ENCODE results near the gene GPR55.

The GPR55 gene

DNA sequence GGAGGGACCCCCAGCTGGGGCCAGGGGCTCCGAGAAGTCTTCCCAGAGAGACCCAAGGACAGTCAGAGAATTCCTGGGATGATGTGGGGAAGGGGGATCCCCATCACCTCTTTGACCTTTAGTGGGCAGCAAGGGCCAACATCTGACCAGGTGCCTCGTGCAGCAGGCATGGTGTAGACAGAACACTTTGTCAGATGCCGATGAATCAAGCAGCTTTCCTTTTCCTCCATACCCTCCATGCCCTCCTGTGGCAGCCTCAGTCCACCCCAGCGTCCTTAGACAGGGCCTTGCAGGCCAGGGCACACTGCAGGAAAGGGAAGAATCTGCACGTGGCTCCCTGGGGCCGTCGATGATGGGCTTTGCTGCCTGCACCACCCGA, 26.3 kb downstream of the GPR55 start:
- no peak for DNase-seq

DNA sequence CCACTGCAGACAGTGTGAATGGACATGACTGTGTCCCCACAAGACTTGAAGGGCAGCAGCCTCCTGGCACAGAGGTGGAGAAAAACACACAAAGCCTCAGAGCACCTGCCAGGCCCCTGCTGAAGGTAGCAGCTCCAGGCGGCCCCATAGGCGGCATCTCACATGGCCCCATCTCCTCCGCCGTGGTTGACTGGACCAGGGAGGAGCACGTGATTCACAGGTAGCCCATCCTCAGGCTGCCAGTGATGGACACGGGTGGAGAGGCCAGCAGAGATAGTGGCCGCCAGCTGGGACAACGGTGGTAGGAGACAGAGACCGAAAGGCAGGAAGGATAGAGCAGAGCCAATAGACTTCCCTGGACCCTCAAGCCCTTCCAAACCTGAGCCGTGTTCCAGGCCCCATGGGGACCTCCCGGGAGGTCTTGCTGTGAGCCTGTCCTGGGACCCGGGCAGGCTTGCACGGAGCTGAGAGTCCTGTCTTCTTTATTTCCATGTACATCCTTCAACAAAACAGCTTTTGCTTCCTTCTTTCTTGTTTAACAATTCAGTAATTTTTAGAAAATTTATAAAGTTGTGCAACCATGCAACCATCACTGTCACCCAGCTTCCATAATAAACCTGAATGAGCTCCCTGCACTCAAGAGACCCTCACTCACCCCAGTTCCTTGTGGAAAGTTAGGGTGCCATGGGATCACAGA, 26.9 kb downstream of the GPR55 start:
- no peak for DNase-seq

DNA sequence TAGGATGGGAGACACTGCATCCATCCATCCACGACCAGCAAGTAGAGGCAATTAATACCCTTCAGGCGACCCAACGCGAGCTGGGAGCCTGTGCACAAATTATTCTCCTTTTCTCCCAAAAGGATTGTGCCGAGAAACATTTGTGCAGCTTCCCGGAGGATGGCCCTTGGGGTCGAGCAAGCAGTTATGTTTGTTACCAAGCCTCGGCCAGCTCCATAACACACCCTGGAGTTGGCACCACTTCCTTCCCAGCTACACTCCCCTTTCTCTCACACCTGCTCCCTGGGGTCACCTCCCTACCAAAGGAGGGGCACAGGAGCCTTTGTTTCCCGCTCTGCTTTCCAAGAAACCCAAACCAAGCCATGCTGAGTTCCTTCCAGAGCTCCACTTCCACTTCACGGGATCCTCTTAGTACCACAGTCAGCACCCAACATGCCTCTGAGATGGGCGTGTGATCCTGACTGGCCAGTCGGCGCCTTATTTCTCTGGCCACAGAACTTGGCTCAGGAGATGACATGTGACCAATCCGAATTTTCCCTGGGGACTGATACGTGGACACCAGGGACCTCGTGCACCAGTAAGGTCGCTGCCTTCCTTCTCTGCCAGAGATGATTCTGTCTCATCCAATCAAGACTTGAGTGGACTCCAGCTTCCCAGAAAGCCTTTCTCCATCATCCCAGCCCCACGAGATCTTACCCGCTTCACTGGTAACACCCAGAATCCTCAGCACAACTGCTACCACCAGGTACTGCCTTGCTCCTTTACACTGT, 28.5 kb downstream of the GPR55 start:
- no peak for DNase-seq

DNA sequence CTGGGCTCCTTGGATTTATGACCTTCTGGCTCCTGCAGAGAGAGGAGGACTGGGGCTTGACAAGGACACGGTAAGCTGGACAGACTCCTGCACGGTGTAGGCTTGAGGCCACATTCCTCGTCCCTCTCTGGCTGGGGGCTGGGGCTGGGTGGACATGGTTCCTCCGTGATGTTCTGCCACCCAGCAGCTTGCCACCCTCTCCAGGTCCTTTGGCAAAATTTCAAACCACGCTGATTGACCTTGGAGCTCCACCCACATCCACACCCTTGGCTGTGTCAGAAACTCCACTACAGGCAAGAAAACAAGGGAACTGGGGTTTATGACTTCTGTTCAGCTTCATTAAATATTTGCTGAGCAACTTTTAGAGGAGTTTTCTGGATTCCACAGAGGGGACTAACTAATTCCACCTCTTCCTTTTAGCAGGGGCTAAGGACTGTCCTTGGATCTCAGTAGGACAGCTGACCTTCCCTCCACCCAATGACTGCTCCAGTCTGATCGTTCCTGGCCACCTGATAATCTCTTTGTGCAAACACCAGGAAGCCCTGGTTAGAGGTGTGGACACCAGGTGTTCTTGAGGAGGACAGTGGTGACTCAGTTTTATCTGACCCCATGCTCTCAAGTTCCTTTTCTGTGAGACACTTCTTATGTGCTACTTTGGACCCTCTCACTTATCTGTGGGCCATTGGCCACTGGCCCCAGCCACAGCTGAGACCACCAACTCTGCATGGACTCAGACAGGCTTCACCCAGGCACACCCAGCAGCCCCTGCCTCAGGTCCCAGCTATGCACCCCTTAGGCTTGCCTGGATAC, 29.3 kb downstream of the GPR55 start:
- DNase-seq = no peak

DNA sequence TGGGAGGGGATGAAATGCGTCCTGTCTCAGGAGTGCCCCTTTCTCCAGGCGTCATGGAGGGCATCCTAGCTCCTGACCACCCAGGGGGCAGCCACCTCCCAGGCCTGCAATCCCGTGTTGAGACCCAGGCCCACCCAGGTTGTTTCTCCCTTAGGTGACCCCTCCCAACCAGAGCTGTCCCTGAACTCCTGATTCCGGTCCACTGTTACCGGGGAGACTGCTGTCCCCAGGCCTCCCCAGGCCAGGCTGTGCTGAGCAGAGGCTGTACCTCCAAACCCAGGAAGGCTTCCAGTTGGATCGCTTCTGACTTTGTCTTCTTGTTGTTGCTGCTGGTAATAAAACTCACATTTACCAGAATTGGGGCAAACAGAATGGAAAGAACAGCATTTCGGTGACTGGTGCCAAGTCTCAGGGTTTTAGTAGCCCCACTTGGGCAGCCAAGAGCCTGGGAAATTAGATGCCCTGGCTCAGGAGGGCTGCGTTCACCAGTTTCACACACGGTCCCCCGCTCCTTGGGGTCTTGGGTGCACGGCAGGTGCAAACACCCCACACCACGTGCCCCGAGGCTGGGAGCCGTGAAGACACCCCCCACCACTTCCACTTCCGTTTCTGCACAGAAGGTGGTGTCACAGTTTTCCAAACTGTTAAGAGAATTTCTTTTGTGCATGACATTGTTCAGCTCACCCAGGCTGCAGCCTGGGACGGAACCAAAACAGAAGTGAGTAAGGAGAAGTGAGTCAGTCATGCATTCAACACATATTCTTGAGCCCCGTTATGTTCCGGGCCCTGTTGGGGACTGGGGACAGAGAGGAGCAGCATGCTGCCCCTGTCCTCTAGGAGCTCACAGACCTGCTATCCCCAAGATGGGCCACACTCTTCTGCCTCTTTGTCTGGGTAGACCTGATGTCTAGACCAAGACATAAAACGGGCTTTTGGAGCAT, 30.9 kb downstream of the GPR55 start:
- DNase-seq = no peak

DNA sequence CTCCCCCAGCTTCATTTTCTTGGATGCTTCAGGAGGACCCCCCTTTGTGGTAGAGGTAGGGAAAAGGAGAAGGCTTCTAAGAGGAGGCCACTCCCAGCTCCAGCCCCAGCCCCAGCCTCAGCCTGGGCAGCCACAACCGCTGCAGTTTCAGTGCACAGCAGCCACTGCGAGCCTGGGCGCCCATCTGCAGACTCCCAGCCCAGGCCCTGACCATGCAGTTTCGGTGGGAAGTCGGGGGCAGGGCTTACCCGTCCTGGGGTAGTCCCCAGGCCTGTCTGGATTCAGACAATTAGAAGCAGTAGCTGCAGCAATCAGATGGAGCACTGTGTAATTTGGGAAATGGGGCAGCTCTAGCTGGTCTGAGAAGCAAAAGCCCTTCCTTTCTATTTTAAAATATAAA, 31.7 kb downstream of the GPR55 start:
- DNase-seq = no peak

DNA sequence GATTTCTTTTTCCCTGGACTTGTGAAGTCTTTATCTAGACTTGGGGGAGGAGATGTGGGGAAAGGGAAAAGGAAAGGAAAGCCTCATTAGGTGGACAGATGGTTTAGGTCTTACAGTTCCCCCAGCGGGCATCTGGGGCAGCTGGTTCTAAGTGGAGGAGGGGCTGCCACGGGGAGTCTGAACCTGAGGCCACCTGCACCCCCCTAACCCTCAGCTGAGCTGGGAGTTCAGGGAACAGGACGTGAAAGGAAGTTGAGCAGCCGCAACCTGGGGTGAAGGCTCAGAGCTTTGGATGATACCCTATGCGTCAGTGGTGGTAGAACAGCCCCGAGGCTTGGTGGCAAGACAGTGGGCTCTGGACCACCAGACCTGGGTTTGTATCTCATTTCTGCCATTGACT, 33.5 kb downstream of the GPR55 start:
- DNase-seq = no peak

DNA sequence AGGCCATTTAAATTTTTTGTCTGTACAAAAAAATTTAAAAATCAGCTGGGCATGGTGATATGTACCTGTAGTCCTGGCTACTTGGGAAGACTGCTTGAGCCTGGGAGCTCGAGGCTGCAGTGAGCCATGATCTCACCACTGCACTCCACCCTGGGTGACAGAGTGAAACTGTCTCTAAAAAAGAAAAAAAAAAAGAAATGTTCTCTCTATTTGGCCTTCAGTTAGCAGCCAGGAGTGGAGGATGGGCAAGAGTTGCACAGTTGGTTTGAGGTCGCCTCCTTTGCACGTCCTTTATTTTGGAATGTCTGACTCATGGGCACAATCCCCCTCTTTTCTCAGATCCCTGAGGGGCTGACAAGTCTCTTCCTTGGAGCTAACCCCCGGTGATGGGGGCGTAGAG, 34.0 kb downstream of the GPR55 start:
- no peak for DNase-seq

DNA sequence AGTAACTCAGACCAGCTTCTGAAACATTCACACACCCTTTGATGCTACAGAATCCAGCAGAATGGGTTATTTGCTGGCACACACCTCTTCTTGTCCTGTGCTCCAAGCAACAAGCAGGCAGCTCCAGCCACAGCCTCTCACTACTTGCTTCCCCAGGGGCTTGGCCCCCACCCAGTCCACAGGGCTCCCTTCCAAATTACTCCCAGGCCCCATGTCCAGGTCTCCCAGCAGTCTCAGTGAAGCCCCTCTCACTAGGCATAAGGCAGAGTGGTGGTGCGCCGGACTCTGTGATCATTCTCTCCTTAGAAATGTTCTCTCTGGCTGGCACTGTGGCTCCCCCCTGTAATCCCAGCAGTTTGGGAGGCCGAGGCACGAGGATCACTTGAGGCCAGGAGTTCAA, 34.4 kb downstream of the GPR55 start:
- no peak for DNase-seq

DNA sequence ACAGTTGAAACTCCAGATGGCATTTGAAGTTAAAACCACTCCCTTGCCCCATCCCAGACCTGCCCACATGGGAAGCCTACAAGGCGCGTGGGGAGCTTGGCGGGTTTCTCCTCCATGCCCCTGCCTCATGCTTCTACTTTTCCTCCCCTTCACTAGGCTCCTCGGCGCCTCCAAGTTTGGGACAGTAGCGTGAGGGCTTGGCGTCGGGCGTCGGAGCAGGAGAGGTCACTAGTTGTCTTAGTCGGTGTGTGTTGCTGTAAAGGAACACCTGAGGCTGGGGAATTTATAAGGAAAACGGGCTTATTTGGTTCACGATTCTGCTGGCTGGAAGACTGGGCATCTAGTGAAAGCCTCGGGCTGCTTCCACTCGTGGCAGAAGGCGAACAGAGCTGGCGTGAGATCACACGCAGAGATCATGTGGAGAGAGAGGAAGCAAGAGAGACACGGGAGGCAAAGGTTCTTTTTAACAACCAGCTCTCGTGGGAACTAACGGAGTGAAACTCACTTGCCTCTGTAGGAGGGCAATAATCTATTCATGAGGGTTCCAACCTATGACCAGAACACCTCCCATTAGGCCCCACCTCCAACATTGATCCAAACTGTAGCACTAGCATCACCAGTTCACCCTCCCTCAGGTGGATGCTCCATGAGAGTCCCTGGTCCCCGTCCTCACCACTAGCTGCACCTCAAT, 35.0 kb downstream of the GPR55 start:
- no peak for DNase-seq

DNA sequence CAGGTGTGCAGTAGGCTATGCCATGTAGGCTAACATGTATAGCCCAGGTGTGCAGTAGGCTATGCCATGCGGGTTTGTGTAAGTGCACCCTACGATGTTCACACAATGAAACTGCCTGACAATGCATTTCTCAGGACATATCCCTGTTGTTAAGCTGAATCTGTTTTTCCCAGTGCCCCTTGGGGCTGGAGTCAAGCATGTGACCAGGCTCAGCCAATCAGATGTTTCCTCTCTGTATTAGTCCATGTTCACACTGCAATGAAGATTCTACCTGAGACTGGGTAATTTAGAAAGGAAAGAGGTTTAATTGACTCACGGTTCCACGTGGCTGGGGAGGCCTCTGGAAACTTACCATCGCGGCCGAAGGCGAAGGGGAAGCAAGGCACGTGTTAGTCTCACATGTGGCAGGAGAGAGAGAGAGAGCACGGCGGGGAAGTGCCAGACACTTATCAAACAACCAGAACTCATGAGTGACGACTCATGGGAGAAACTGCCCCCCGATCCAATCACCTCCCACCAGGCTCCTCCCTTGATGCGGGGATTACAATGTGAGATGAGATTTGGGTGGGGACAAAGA, 36.1 kb downstream of the GPR55 start:
- no peak for DNase-seq

DNA sequence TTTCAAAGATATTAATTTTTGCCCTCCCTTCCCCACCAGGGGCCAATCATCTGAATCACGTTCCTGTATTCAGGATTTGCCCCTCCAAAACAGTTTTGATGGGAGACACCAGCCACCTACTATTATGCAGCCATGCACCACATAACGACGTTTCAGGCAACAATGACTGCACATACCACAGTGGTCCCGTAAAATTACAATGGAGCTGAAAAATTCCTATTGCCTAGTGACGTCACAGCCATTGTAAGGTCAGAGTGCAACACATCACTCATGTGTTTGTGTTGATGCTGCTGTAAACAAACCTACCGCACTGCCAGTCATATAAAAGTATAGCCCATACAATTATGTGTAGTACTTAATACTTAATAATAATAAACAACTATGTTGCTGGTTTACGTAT, 37.7 kb downstream of the GPR55 start:
- DNase-seq = no peak

DNA sequence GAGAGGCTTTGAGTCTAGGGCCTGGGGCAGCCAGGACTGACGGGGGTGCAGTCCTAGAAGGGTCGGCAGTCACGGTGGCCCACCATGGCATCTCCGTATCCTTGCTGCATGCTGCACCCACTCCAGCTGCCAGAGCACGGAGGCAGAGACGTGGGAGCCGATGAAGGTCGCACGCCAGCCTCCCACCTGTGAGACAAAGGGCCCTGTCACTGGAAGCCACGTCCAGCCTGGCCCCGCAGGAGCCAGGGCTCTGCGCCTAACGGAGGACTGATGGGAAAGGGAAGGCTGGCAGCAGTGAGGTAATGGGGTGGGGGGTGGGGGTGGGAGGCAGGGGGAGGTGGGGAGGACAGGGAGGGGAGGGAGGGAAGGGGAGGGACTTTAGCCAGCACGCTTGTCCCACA, 38.4 kb downstream of the GPR55 start:
- no peak for DNase-seq

DNA sequence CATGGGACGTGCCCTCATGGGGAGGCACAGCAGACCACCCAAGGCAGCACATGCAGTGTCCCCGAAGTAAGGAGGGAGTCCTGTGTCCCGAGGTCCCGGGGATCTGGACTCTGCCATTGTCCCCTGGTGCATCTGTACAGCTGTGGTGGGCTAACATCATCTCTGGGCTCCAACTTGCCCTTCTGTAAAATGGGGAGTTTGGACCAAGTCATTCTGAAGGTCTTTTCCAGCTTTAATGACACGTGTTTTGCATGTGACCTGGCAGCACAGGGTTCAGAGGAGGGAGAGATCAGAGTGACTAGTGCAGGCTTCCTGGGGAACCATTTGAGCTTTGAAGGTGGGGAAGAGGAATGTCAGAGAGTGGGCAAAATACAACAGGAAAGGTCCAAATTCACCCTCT, 38.8 kb downstream of the GPR55 start:
- no peak for DNase-seq

DNA sequence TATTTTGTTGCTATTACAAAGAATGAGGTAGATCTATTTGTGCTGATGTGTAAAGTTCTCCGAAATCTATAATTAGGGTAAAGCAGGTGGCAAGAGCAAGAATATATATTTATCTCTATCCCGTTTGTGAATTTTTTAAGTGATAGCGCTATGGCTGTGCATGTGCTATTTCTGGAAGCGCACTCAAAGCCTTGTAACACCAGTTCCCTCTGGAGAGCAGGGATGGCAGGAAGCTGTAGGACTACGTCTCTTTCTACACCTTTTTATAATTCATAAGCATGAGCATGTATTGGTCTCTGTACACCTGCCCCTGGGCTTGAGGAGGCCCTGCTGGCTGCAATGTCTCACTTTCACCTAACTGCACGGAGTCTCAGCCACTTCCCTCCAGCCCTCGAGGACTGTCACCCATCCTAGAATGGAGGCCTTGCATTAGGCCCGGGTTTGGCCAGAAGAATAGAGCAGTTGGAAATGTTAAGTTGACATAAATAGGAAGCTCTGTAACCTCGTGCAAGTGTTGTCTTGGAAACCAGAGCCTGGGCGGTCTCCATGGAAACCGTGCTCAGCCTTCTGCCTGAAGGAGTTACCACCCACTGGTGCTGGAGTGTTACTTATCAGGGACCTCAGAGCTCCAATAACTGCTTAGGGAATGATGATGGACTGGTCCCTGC, 39.4 kb downstream of the GPR55 start:
- DNase-seq = no peak

DNA sequence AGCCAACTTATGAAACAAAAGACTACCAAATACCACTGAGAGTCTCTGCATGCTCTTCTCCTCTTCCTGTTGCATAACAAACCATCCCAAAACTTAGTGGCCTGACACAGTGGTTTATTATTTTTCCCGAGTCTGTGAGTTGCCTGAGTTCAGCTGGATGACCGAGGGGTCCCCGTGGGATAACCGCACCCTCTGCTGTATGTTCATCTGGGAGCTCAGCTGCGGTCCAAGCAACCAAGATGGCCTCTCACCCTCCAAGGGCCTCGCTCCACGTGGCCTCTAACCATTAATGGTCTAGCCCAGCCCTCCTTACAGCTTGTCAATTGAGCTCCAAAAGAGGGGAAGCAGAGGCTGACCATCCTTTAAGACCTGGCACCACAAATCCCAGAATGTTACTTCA, 43.2 kb downstream of the GPR55 start:
- DNase-seq = no peak

DNA sequence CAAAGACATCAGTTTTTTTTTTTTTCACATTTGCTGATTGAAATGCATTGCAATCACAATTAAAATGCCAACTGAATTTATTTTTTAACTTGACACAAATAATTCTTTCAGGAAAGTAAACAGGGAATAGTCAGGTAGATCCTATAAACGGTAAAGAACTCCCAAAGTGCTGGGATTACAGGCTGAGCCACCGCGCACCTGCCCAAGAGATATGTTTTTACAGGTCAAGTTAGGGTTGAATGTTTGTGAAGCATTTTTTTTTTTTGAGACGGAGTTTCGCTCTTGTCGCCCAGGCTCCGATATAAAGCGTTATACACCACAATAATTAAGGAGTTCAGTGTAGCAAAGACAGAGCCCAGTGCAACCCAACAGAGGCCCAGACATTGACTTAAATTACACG, 45.2 kb downstream of the GPR55 start:
- DNase-seq = no peak

DNA sequence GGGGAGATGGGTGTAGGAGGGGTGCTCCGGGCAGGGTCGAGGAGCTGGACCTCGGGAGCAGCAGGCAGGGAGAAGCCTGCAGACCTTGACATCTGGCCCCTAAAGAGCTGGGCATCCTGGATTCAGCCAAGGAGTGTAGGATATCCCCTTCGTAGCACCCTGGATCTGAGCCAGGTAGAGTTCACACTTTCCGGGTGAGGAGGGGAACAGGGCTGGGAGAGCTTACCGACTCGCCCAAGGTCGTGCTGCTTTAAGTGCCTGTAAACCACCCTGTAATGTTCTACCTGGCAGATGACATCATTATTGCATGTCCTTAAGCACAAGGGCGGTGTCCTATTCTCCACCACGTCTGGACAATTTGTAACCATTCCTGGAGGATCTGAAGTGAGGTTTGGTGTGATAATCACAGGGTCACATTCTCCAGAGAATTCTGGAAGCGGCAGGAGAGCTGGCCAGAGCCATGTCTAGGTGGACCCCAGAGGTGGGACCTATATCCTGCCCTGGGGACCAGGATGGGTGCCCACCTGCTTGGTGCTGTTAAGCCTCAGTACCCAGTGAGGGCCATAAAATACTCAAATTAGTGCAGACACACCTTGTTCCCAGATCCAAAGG, 45.7 kb downstream of the GPR55 start:
- no peak for DNase-seq

DNA sequence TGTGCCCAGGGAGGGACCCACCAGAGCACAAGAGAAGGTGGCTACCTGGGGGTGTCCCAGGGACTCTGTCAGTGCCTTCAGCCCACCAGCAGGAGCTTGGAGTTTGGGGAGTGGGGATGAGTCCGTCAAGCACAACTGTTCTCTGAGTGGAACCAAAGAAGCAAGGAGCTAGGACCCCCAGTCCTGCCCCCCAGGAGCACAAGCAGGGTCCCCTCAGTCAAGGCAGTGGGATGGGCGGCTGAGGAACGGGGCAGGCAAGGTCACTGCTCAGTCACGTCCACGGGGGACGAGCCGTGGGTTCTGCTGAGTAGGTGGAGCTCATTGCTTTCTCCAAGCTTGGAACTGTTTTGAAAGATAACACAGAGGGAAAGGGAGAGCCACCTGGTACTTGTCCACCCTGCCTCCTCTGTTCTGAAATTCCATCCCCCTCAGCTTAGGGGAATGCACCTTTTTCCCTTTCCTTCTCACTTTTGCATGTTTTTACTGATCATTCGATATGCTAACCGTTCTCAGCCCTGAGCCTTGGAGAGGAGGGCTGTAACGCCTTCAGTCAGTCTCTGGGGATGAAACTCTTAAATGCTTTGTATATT, 46.3 kb downstream of the GPR55 start:
- no peak for DNase-seq
